Natural killer cell (primary cell): Measurements from ENCODE around the gene CCDC81. TPM values are rescaled to one million over a fixed set of nuclear protein-coding genes. Genes with fewer than 3 reads are reported as not detected.

ENCODE experiments used
- ATAC-seq, 3 donors: fragments of 150-1000 bp in 2 of 3; fragments of 200-7000 bp in 1 of 3; cut with Tn5 transposase; 1 replicate in 1 of 3; 2 replicates in 2 of 3; pipeline ENCODE4 v1.10.0; 2021; ENCODE audit warnings: mild to moderate bottlenecking in 2 of 3, moderate library complexity in 2 of 3
- DNase-seq, 2 donors: peaks; one replicate each; pipeline versions ENCODE4 v3.0.0 to v3.0.0-alpha.2; 2013 to 2021; ENCODE audit warnings: mixed read lengths in 1 of 2
- H3K27ac ChIP-seq: one replicate; pipeline ENCODE4 v1.5.1; 2013; ENCODE audit warnings: mild to moderate bottlenecking, low read length
- H3K27me3 ChIP-seq: one replicate; pipeline ENCODE4 v1.6.1; 2013; ENCODE audit warnings: low read length; ENCODE audit not compliant: control insufficient read depth, insufficient read depth
- H3K36me3 ChIP-seq: one replicate; pipeline ENCODE4 v1.6.1; 2013; ENCODE audit warnings: low read length; ENCODE audit not compliant: control insufficient read depth, insufficient read depth
- H3K4me1 ChIP-seq: one replicate; pipeline ENCODE4 v1.6.1; 2013; ENCODE audit warnings: low read length; ENCODE audit not compliant: control insufficient read depth, insufficient read depth
- H3K4me3 ChIP-seq: one replicate; pipeline ENCODE4 v1.5.1; 2013; ENCODE audit warnings: low read length
- H3K9me3 ChIP-seq: one replicate; pipeline ENCODE4 v1.6.1; 2013; ENCODE audit warnings: low read length; ENCODE audit not compliant: control insufficient read depth, insufficient read depth
- H3K27ac Mint-ChIP-seq, 2 donors: one replicate each; pipeline ENCODE4 v1.8.0; 2022; ENCODE audit warnings: mild to moderate bottlenecking in 2 of 2, mixed read lengths in 2 of 2, moderate library complexity in 1 of 2
- H3K27me3 Mint-ChIP-seq, 2 donors: one replicate each; pipeline ENCODE4 v1.8.0; 2022; ENCODE audit warnings: low read depth in 2 of 2, mixed read lengths in 2 of 2
- H3K36me3 Mint-ChIP-seq: one replicate; pipeline ENCODE4 v1.8.0; 2022; ENCODE audit warnings: mixed read lengths
- H3K4me1 Mint-ChIP-seq, 2 donors: one replicate each; pipeline ENCODE4 v1.8.0; 2022; ENCODE audit warnings: mixed read lengths in 2 of 2
- H3K4me3 Mint-ChIP-seq: one replicate; pipeline ENCODE4 v1.8.0; 2022; ENCODE audit warnings: mild to moderate bottlenecking, moderate library complexity, mixed read lengths
- H3K9me3 Mint-ChIP-seq, 2 donors: one replicate each; pipeline ENCODE4 v1.8.0; 2022; ENCODE audit warnings: mixed read lengths in 2 of 2
- CTCF ChIP-seq: fragments of 200-600 bp; IDR thresholded peaks from one replicate; pipeline ENCODE4 v1.8.0; 2022; ENCODE audit warnings: antibody characterized with exemption
- WGBS: methylation state at CpG from one replicate; pipeline ENCODE4 v1.1.7; 2013; ENCODE audit warnings: missing lambda C conversion rate; ENCODE audit not compliant: insufficient coverage; 5-methylcytosine and 5-hydroxymethylcytosine counted together
- intact Hi-C: fragments of 100-400 bp; cut with micrococcal nuclease; formaldehyde crosslinking; loops from one replicate; pipeline ENCODE4 v1.14.2; 2022
- total RNA-seq, 4 donors: library from RNA; stranded (reverse); fragments of 120-200 nt in 1 of 4; gene quantifications; one replicate each; pipeline versions ENCODE4 v1.2.3 to v1.2.4, GENCODE V29; 2013 to 2022

Gene CCDC81
- total RNA-seq, 3 donors from 2014 or later (not counting 1 experiment from before 2014, with no cell fraction given), result 0.64 to 0.90 (median 0.77) TPM

GRCh38 chr11:86383041-86383955 is 8.6 kb downstream of the CCDC81 start:
- WGBS, result 90% methylated on average over 4 of the region's 5 CpGs
- DNase-seq, result no peak
- H3K9me3 Mint-ChIP-seq, result no peaks in the 10 kb centered on the region
- ATAC-seq, result no peak
- no peak for TF ChIP-seq CTCF
- Histone ChIP-seq H3K27me3 (no peaks in the 10 kb centered on the region), H3K4me1 (no peaks in the 10 kb centered on the region), H3K36me3 (no peaks in the 10 kb centered on the region), H3K9me3 (no peaks in the 10 kb centered on the region), H3K4me3 (no peak overlapping the region), H3K27ac (no peak overlapping the region)
- H3K27me3 Mint-ChIP-seq, result no peaks in the 10 kb centered on the region
- intact Hi-C loops, result no loop called here
- H3K36me3 Mint-ChIP-seq, result no peaks in the 10 kb centered on the region
- H3K27ac Mint-ChIP-seq, result no peak overlapping the region
- H3K4me1 Mint-ChIP-seq, result no peaks in the 10 kb centered on the region
- H3K4me3 Mint-ChIP-seq, result no peak overlapping the region

GRCh38 chr11:86386283-86386682 is 11.6 kb downstream of the CCDC81 start:
- H3K9me3 Mint-ChIP-seq, result no peaks in the 10 kb centered on the region
- 100% methylated on average over 2 of the region's 2 CpGs for WGBS
- no peak overlapping the region for H3K27ac Mint-ChIP-seq
- ATAC-seq (no peak), DNase-seq (no peak)
- no peak overlapping the region for H3K27ac ChIP-seq
- intact Hi-C loops, result no loop called here
- no peak overlapping the region for H3K4me3 Mint-ChIP-seq
- H3K36me3 ChIP-seq, result no peaks in the 10 kb centered on the region
- no peaks in the 10 kb centered on the region for H3K27me3 ChIP-seq
- H3K4me1 Mint-ChIP-seq, result no peaks in the 10 kb centered on the region
- H3K4me3 ChIP-seq, result no peak overlapping the region
- no peaks in the 10 kb centered on the region for H3K36me3 Mint-ChIP-seq
- H3K4me1 ChIP-seq, result no peaks in the 10 kb centered on the region
- H3K27me3 Mint-ChIP-seq, result peaks cover 0 to 3% of the 10 kb centered on the region in 2 donors
- no peaks in the 10 kb centered on the region for H3K9me3 ChIP-seq
- TF ChIP-seq CTCF, result no peak

GRCh38 chr11:86386746-86387145 is 12.1 kb downstream of the CCDC81 start:
- H3K27me3 Mint-ChIP-seq, result peaks cover 0 to 3% of the 10 kb centered on the region in 2 donors
- no peak overlapping the region for H3K27ac Mint-ChIP-seq

More at GRCh38 chr11:86386746-86387145, 12.1 kb downstream of the CCDC81 start:
- H3K9me3 Mint-ChIP-seq, result no peaks in the 10 kb centered on the region
- no peaks in the 10 kb centered on the region for H3K4me1 Mint-ChIP-seq
- no peaks in the 10 kb centered on the region for H3K27me3 ChIP-seq
- no peaks in the 10 kb centered on the region for H3K36me3 ChIP-seq
- no peaks in the 10 kb centered on the region for H3K4me1 ChIP-seq
- TF ChIP-seq CTCF, result no peak
- H3K4me3 ChIP-seq, result no peak overlapping the region
- H3K36me3 Mint-ChIP-seq, result no peaks in the 10 kb centered on the region
- H3K27ac ChIP-seq, result no peak overlapping the region
- 93% methylated on average over 2 of the region's 2 CpGs for WGBS
- no peaks in the 10 kb centered on the region for H3K9me3 ChIP-seq
- no peak for DNase-seq
- intact Hi-C loops, result no loop called here
- ATAC-seq, result no peak
- no peak overlapping the region for H3K4me3 Mint-ChIP-seq
